CD14-positive monocyte (primary cell): ENCODE data around the gene PTPRR. TPM values are rescaled to one million over a fixed set of nuclear protein-coding genes. Genes with fewer than 3 reads are reported as not detected.

Experiments
- DNase-seq, 3 donors: peaks; one replicate each; pipeline ENCODE4 v3.0.0-alpha.2; 2011 to 2022
- H2AFZ ChIP-seq: 2 replicates; pipeline ENCODE4 v1.6.0; 2012; ENCODE audit warnings: mild to moderate bottlenecking, low read depth, low read length, inconsistent platforms; ENCODE audit not compliant: insufficient read depth, poor library complexity, severe bottlenecking
- H3K27ac ChIP-seq, 2 donors: 1 replicate in 1 of 2; 2 replicates in 1 of 2; pipeline ENCODE4 v1.5.1; 2012 to 2013; ENCODE audit warnings: low read length in 2 of 2, control low read depth in 1 of 2, inconsistent platforms in 1 of 2, low read depth in 1 of 2, mild to moderate bottlenecking in 1 of 2
- H3K27me3 ChIP-seq, 2 donors: one replicate each; pipeline versions ENCODE4 v1.6.0 to v1.6.1; 2011 to 2013; ENCODE audit warnings: low read length in 2 of 2; ENCODE audit not compliant: control insufficient read depth in 2 of 2, insufficient read depth in 2 of 2
- H3K36me3 ChIP-seq, 2 donors: replicated peaks in 1 of 2; 1 replicate in 1 of 2; 2 replicates in 1 of 2; pipeline versions ENCODE4 v1.5.1 to v1.6.1; 2012 to 2013; ENCODE audit warnings: low read length in 2 of 2, control low read depth in 1 of 2, inconsistent platforms in 1 of 2, mild to moderate bottlenecking in 1 of 2; ENCODE audit not compliant: insufficient read depth in 2 of 2, control insufficient read depth in 1 of 2
- H3K4me1 ChIP-seq, 2 donors: 1 replicate in 1 of 2; 2 replicates in 1 of 2; pipeline versions ENCODE4 v1.5.1 to v1.6.1; 2012 to 2013; ENCODE audit warnings: low read length in 2 of 2, control low read depth in 1 of 2, inconsistent platforms in 1 of 2, mild to moderate bottlenecking in 1 of 2, moderate library complexity in 1 of 2; ENCODE audit not compliant: insufficient read depth in 2 of 2, control insufficient read depth in 1 of 2
- H3K4me2 ChIP-seq: replicated peaks from 2 replicates; pipeline ENCODE3; 2012; ENCODE audit warnings: low read length, moderate library complexity, mild to moderate bottlenecking; ENCODE audit not compliant: poor library complexity, severe bottlenecking; ENCODE audit errors: extremely low read depth
- H3K4me3 ChIP-seq, 3 experiments: fragments of 200-600 bp in 1 of 3; sonication (generic) in 1 of 3; replicated peaks in 1 of 3; 1 replicate in 2 of 3; 2 replicates in 1 of 3; pipeline ENCODE4 v1.5.1; 2011 to 2013; ENCODE audit warnings: low read length in 3 of 3, mild to moderate bottlenecking in 3 of 3, control low read depth in 2 of 3, low read depth in 2 of 3, inconsistent platforms in 1 of 3, moderate library complexity in 1 of 3
- H3K79me2 ChIP-seq: 2 replicates; pipeline ENCODE4 v1.6.0; 2012; ENCODE audit warnings: mild to moderate bottlenecking, control low read depth, inconsistent platforms, low read length, moderate library complexity; ENCODE audit not compliant: insufficient read depth
- H3K9ac ChIP-seq: 2 replicates; pipeline ENCODE4 v1.6.0; 2017; ENCODE audit warnings: low read length, mild to moderate bottlenecking; ENCODE audit not compliant: insufficient read depth, poor library complexity, severe bottlenecking
- H3K9me3 ChIP-seq, 2 donors: replicated peaks in 1 of 2; 1 replicate in 1 of 2; 2 replicates in 1 of 2; pipeline versions ENCODE4 v1.5.1 to v1.6.1; 2012 to 2013; ENCODE audit warnings: low read length in 2 of 2, control low read depth in 1 of 2; ENCODE audit not compliant: control insufficient read depth in 1 of 2, insufficient read depth in 1 of 2
- H4K20me1 ChIP-seq: 2 replicates; pipeline ENCODE4 v1.6.0; 2012; ENCODE audit warnings: mild to moderate bottlenecking, low read length, control low read depth, moderate library complexity; ENCODE audit not compliant: insufficient read depth
- H3K27ac Mint-ChIP-seq, 7 donors: one replicate each; pipeline ENCODE4 v1.8.0; 2020; ENCODE audit warnings: mild to moderate bottlenecking in 7 of 7, mixed read lengths in 7 of 7, moderate library complexity in 6 of 7, inconsistent platforms in 2 of 7
- H3K27me3 Mint-ChIP-seq, 3 donors: one replicate each; pipeline ENCODE4 v1.8.0; 2021 to 2022; ENCODE audit warnings: low read depth in 3 of 3, mild to moderate bottlenecking in 3 of 3, mixed read lengths in 3 of 3, moderate library complexity in 3 of 3, inconsistent platforms in 1 of 3
- H3K36me3 Mint-ChIP-seq, 2 donors: one replicate each; pipeline ENCODE4 v1.8.0; 2020; ENCODE audit warnings: mixed read lengths in 2 of 2, inconsistent platforms in 1 of 2, mild to moderate bottlenecking in 1 of 2
- H3K4me1 Mint-ChIP-seq: one replicate; pipeline ENCODE4 v1.8.0; 2020; ENCODE audit warnings: mild to moderate bottlenecking, mixed read lengths
- H3K4me3 Mint-ChIP-seq, 2 donors: one replicate each; pipeline ENCODE4 v1.8.0; 2020; ENCODE audit warnings: mild to moderate bottlenecking in 2 of 2, mixed read lengths in 2 of 2, moderate library complexity in 1 of 2
- H3K9me3 Mint-ChIP-seq, 7 donors: one replicate each; pipeline ENCODE4 v1.8.0; 2020 to 2022; ENCODE audit warnings: mixed read lengths in 7 of 7, mild to moderate bottlenecking in 6 of 7, moderate library complexity in 6 of 7, inconsistent platforms in 2 of 7
- WGBS: methylation state at CpG from one replicate; pipeline ENCODE4 v1.1.5; 2013; ENCODE audit warnings: missing lambda C conversion rate; ENCODE audit not compliant: insufficient coverage; 5-methylcytosine and 5-hydroxymethylcytosine counted together
- intact Hi-C, 2 donors: fragments of 100-400 bp; cut with micrococcal nuclease; formaldehyde crosslinking; loops; one replicate each; pipeline versions ENCODE4 v1.15.0 to v1.15.1; 2023
- polyA plus RNA-seq, 3 donors: library from polyadenylated mRNA; depleted of rRNA in 1 of 3; unstranded in 2 of 3; stranded (reverse) in 1 of 3; fragments of 300-500 nt in 2 of 3; fragments of >200 nt in 1 of 3; fragmentation: Illumina TruSeq in 2 of 3; gene quantifications; 1 replicate in 2 of 3; 2 replicates in 1 of 3; pipeline ENCODE4 v1.2.3, GENCODE V29; 2012 to 2021
- TF ChIP-seq, protein P1 (sequence below): fragments of 200-600 bp; IDR thresholded peaks from one replicate; pipeline ENCODE4 v1.8.0; 2022; ENCODE audit warnings: antibody characterized with exemption, mild to moderate bottlenecking

The PTPRR gene
- polyA plus RNA-seq, 3 donors = not detected

DNA sequence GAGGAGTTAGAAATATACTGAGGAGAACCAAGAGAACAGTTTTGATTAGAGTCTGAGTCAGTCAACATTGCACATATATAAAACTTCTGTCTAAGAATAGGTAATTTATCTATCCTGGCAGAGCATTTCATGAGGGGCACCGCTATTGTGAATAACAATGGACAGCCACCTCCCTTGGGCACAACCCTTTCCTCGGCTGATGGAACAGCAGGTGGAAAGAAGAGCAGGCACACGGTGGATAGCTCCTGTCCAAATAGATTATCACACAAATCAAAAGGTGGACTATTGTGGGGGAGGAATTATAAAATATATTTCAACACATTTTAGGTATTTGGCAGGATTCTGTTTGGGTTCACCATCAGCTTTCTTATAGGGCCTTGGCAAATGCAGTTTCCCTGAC, 199.3 kb downstream of the PTPRR start:
- no peaks in the 10 kb centered on the region for H3K79me2 ChIP-seq
- WGBS = 100% methylated on average over 1 of the region's 3 CpGs

DNA sequence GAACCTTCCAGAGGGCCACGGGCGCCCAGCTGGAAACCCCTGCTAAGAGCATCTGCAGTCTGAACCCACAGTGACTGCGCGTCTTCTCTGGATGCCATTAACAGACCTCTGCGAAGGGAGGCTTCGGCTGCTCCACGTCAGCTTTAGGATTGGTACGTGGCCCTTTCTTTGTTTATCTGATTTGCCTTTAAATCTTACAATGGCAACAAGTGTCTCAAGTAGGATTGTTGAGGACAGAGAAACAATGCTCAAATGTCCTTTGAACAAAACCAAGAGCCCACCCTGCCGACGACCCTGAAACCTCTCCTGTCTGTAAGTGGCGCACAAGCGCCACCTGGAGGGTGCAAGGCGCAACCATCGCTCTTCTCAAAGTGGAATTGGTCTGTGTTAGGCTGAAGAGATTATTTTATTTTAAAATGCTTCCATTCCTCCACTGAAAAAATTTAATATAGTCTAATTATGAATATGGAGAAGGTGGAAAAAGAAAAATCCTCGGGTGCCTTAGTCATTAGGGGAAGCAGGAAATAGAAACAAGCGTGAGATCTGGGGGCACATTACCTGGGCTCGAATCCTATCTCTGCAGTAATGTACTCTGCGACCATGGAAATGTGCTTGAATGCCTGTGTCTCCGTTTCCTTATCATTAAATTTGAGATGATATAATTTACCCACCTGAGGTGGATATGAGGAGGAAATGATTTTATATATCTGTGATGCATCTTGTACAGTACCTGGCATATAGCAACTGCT, 200.7 kb downstream of the PTPRR start:
- Histone ChIP-seq H3K9ac (no peak overlapping the region), H3K4me3 (no peak overlapping the region), H3K79me2 (no peaks in the 10 kb centered on the region), H3K27me3 (peaks cover 7 to 15% of the 10 kb centered on the region in 2 donors), H3K4me1 (peaks cover 0 to 6% of the 10 kb centered on the region in 2 donors), H3K27ac (no peak overlapping the region), H3K4me2 (peak overlapping the region; percentile 29), H2AFZ (peak overlapping the region; percentile 20), H3K36me3 (no peaks in the 10 kb centered on the region), H3K9me3 (no peaks in the 10 kb centered on the region), H4K20me1 (no peaks in the 10 kb centered on the region)
- H3K36me3 Mint-ChIP-seq = no peaks in the 10 kb centered on the region
- peaks cover 4% of the 10 kb centered on the region for H3K4me1 Mint-ChIP-seq
- WGBS = 29% methylated on average over 9 of the region's 19 CpGs
- H3K9me3 Mint-ChIP-seq = no peaks in the 10 kb centered on the region
- no peak overlapping the region for H3K27ac Mint-ChIP-seq
- peaks cover 4 to 17% (median 5%) of the 10 kb centered on the region in 3 donors for H3K27me3 Mint-ChIP-seq
- intact Hi-C loops = loop anchor here in 1 of 2 donors (5.0 kb wide), 1 partner anchor 838 kb away; no protein-coding TSS in a partner anchor
- DNase-seq = no peak
- TF ChIP-seq, protein P1, sequence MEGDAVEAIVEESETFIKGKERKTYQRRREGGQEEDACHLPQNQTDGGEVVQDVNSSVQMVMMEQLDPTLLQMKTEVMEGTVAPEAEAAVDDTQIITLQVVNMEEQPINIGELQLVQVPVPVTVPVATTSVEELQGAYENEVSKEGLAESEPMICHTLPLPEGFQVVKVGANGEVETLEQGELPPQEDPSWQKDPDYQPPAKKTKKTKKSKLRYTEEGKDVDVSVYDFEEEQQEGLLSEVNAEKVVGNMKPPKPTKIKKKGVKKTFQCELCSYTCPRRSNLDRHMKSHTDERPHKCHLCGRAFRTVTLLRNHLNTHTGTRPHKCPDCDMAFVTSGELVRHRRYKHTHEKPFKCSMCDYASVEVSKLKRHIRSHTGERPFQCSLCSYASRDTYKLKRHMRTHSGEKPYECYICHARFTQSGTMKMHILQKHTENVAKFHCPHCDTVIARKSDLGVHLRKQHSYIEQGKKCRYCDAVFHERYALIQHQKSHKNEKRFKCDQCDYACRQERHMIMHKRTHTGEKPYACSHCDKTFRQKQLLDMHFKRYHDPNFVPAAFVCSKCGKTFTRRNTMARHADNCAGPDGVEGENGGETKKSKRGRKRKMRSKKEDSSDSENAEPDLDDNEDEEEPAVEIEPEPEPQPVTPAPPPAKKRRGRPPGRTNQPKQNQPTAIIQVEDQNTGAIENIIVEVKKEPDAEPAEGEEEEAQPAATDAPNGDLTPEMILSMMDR = peak; percentile 88
- peak overlapping the region in 1 of 2 donors; percentile 76 for H3K4me3 Mint-ChIP-seq

More for the DNA sequence above, 199.3 kb downstream of the PTPRR start:
- DNase-seq = no peak
- Histone ChIP-seq H3K27ac (no peak overlapping the region), H3K36me3 (no peaks in the 10 kb centered on the region), H3K4me1 (peaks cover 0 to 6% of the 10 kb centered on the region in 2 donors), H3K4me3 (no peak overlapping the region), H2AFZ (no peak overlapping the region), H3K27me3 (peaks cover 7 to 15% of the 10 kb centered on the region in 2 donors), H3K9me3 (no peaks in the 10 kb centered on the region), H3K9ac (no peak overlapping the region), H3K4me2 (no peak overlapping the region), H4K20me1 (no peaks in the 10 kb centered on the region)
- H3K4me1 Mint-ChIP-seq = peaks cover 4% of the 10 kb centered on the region
- no peaks in the 10 kb centered on the region for H3K9me3 Mint-ChIP-seq
- H3K4me3 Mint-ChIP-seq = no peak overlapping the region
- no peak overlapping the region for H3K27ac Mint-ChIP-seq
- TF ChIP-seq, protein P1 = no peak
- peaks cover 4 to 17% (median 6%) of the 10 kb centered on the region in 3 donors for H3K27me3 Mint-ChIP-seq
- intact Hi-C loops = loop anchor here in 1 of 2 donors (5.0 kb wide), 1 partner anchor 839 kb away; no protein-coding TSS in a partner anchor
- no peaks in the 10 kb centered on the region for H3K36me3 Mint-ChIP-seq
